NAMALWA (cell line): ENCODE results near the gene LDLRAD1.
"Not testable (repeated sequence)": the region's sequence is repeated elsewhere in the genome, so short reads cannot be mapped to it uniquely, and the experiment has no call there.

Experiments used
- DNase-seq: peaks from one replicate; pipeline ENCODE4 v3.0.0-alpha.2; 2015; ENCODE audit warnings: low spot score

LDLRAD1 gene

DNA sequence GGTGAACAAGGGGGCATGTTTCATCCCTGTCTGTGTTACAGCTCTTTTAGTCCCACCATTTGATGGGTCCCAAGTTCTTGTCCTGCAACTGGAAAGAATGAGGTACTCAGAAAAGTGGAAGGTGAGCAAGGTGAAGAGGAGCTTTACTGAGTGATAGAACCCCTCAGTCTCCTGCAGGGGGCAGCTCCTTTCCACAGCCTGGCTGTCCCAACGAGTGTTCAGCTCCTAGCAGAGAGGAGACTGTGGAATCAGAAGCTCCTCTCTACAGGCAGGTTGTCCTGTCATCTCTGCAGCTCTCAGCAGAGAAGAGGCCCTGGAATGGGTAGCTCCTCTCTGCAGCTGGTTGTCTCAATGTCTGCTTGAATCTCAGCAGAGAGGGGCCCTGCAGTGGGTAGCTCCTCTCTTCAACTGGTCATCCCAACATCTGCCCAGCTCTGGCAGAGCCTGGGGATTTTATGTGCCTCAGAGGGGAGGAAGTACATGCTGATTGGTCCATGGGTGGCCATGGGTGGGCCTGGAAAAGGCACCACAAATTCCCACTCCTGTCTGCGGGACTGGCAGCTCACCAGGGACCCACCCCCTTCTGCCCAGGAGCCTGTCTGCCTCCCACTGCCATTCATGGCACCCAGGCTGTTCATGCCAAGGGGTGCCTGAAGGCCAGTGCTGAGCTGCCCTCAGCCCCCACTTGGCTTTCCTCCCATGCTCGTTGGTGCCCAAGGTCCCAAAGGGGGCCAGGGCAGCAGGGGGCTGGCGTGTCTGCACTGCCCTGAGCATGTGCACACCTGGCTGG lies 25.7 kb downstream of the LDLRAD1 start:
- DNase-seq = no peak

DNA sequence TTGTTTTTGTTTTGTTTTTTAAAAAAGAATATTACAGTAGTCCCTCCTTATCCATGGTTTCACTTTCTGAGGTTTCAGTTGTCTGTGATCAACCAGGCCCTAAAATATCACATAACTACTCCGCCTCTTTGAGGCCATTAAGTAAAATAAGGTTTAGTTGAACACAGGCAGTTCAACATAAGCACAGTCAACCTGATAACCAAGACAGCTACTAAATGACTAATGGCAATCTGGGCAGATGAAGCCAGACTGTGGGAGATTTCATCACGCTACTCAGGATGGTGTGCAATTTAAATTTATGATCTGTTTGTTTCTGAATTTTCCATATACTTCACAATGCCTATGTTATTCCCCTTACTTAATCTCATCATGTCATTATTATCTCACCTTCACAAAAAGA lies 30.1 kb downstream of the LDLRAD1 start:
- DNase-seq = no peak

DNA sequence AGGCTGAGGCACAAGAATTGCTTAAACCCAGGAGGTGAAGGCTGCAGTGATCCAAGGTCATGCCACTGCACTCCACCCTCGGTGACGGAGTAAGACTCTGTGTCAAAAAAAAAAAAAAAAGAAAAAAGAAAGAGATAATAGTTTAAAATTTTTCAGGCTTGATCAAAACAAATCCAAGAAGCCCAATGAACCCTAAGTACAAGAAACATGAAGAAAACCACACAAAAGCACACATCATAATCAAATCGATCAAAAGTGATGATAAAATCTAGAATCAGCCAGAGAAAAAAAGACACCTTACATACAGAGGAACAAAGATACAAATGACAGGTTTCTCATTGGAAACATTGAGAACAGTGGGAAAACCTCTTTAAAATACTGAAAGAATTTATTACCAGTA lies 31.5 kb downstream of the LDLRAD1 start:
- no peak for DNase-seq

DNA sequence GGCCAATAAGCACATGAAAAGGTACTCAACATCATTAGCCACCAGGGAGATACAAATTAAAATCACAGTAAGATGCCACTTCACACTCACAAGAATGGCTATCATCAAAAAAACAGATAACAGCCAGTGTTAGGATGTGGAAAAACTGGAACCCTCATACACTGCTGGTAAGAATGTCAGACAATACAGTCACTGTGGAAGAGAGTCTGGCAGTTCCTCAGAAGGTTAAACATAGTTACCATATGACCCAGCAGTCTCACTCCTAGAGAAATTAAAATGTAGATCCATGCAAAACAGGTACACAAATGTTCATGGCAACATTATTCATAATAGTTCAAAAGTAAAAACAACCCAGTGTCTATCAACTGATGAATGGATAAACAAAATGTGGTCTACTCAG lies 33.3 kb downstream of the LDLRAD1 start:
- DNase-seq = no peak

DNA sequence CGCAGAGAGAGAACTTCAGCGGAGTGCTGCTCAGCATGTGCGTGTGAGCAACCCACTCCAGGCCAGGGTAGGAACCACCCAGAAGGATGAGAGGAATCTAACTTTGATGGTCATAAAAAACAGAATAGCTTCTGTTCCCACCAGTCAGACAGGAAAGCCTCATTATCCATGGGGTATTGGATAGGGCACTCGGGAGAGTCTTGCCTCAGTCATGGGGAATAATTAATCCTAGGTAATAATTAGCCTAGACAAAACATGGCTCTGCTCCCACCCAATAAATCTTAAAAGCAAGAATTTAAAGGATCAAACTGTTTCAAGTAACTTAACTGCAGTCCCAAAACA lies 35.3 kb downstream of the LDLRAD1 start:
- no peak for DNase-seq

DNA sequence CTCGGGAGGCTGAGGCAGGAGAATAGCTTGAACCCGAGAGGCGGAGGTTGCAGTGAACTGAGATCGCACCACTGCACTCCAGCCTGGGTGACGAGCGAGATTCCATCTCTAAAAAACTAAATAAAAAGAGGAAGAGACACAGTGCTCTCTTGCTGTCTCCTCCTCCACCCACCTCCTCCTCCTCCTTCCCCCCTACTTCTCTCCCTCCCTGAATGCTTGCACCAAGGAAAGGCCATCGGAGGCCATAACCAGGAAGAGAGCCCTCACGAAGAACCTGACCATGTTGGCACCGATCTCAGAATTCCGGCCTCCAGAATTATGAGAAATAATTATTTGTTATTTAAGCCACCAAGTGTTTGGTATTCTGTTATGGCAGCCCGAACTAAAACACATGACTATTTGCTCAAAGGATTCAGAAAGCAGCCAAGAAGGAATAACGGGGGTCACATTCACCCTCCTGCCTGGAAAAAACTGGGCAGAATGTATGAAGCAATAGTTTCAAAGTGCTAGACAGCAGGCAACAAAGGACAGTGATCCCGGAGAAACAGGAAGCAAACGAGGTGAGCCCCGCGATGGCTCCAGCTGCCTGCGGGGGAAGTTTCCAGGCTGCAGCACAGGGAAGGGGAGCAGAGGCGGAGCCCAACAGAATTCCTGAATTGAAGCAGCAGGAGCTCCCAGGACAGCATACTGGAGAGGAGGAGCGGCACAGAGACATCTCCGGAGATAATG lies 35.8 kb downstream of the LDLRAD1 start:
- DNase-seq = no peak

DNA sequence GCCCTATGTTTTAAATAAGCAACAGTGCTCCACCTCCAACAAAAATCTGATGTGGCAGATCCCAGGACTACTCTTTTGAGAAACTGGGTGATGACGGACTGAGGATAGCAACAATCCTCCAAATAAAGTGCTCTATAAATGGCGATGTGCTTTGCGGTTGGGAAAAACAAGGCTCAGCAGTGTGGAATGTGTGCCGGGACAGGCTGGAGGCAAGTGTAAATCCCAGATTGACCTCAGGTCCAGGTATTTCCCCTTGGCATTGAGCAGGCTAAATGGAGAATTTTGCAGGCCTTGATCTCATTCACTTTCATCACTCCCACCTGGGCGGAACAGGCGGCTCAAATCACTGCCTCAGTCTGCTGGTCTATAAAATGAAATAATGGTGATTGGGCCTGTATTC lies 36.8 kb downstream of the LDLRAD1 start:
- DNase-seq = no peak

DNA sequence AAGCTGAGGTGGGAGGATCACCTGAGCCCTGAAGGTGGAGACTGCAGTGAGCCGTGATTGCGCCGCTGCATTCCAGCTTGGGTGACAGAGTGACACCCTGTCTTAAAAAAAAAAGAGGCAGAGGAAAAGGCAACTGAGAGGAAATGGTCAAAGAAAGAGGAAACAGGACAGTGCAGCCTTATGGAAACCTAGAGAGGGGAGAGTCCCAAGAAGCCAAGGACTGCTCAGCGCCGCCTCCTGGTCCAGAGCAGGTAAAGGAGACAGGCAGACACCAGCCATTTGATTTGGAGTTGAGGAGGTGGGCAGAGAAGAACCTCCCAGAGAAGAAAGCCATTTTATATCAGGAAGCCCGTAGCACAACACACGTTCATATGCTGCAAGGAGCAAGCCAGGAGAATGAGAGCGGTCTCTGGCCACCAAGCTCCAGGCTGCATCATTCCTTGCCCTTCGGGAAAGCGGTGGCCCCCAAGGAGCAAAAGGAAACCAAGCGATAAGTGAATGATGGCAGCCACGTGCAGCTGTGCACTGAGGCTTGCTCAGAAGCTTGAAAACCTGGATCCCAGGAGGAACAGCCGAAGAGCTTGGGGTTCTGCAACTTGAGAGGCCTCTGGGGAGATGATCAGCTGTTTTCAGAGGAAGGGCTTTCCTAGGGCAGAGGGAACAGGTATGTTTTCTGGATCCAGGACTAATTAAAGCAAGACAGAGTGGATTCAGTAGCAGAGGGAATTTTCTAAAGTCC lies 38.1 kb downstream of the LDLRAD1 start:
- no peak for DNase-seq

DNA sequence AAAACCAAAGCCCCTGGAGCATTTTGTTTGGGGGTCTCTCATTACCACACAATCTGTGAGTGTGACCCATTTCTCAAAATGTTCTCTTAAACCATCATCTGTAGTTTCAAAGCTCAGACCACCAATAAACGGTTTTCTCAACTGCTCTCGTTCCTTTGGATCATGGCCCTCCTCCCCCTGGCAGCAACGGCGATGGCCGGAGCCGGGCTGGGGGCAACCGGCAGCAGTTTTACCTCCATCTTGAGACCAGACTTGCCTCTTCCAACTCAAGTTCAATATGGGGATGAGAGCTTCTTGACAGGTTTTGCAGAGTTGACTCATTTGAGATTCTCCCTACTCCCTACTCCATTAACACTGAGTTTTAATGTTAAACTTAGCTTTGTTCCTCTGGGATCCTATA lies 42.1 kb downstream of the LDLRAD1 start:
- no peak for DNase-seq

DNA sequence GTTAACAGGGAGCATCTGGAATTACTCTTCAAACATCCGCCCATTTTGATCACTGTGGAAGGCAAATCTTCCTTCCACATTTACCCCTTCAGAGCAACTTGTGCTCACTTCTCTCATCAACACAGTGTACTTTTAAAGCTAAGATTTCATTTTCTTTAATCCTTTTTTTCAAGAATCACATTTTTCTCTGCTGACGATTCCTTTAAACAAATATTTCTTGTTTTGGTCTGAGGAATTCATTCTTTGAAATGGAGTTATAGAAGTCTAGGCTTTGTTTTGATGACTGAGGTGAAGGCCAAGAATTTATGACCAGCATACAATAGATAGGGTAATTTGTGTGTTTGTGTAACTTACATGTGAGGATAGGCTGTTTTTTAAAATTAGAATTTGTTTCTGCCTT lies 46.3 kb downstream of the LDLRAD1 start:
- DNase-seq = no peak

DNA sequence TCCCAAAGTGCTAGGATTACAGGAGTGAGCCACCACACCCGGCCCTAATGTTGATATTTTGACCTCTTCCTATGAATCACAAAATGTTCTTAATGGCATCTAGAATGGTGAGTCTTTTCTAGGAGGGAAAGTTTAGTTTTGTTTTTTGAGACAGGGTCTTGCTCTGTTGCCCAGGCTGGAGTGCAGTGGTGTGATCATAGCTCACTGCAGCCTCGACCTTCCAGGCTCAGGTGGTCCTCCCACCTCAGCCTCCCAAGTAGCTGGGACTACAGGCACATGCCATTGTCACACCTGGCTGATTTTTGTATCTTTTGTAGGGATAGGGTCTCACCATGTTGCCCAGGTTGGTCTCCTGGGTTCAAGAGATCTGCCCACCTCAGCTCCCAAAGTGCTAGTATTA lies 48.7 kb downstream of the LDLRAD1 start:
- DNase-seq = not testable (repeated sequence)

DNA sequence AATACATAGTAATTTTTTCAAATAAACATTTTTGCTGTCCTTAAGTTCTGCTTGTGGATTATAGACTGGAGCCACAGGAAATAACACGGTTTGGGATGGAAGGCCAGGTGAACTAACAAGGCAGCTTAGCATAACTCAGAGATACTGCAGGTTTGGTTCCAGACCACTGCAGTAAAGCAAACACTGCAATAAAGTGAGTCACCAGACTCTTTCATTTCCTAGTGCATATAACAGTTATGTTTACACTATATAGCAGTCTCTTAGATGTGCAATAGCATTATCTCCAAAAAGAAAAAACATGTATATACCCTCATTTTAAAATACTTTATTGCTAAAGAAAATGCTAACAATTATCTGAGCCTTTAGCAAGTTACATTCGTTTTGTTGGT lies 49.9 kb downstream of the LDLRAD1 start:
- no peak for DNase-seq

DNA sequence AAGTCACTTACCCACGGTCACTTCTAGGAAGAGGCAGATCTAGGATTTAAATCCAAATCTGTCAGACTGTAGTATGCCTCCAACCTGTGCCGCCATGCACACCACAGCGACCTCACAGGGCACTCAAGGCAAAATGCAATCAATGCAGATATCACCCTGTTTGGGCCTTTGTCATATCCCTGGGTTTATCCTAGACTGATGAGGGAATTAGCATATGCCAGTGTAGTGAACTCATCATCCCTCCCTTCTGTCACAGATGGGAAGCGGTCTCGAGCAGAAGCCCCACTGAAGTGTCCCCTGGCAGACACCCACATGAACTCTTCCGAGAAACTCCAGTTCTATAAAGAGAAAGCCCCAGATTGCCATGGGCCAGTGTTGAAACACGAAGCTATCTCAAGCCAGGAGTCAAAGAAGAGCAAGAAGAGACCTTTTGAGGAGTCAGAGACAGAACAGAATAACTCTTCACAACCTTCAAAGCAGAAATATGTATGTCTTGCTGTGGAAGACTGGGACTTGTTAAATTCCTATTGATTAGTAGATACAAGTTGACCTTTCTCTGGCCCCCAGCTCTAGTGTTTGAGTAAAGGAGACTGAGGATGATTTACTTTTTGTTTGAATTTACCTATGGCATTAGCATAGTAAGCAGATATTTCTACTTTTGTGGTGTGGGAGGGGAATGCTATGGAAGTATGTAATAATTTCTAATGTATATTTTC lies 50.4 kb downstream of the LDLRAD1 start:
- DNase-seq = no peak

DNA sequence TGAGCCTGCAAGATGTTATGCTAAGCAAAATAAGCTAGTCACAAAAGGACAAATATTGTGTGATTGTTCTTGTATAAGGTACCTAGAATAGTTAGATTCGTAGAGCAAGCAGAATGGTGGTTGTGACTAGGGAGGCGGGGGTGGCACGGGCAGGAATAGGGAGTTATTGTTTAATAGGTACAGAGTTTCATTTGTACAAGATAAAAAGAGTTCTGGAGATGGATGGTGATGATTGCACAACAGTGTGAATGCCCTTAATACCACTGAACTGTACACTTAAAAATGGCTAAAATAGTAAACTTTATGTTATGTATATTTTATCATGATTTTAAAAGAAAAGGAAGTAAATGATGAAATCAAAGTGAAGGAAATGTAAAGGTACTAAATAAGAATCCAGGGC lies 51.2 kb downstream of the LDLRAD1 start:
- no peak for DNase-seq

DNA sequence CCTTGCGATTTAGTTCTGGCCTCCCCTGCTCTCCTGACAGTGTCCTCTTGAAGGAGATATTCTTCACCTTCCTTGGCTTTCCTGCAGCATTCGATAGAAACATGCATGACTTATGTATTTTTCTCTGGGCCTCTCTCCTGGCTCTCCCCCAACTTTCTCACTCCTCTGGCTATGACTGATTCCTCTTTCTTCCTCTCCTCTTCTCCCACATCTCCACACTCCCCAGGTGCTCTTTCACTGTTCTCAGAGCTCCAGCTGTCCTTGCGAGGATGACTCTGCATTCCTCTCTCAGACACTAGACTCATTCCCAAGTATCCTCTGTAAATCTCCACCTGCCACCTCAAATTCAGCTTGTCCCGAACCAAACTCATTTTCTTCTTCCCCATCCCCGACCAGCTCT lies 53.9 kb downstream of the LDLRAD1 start:
- no peak for DNase-seq

DNA sequence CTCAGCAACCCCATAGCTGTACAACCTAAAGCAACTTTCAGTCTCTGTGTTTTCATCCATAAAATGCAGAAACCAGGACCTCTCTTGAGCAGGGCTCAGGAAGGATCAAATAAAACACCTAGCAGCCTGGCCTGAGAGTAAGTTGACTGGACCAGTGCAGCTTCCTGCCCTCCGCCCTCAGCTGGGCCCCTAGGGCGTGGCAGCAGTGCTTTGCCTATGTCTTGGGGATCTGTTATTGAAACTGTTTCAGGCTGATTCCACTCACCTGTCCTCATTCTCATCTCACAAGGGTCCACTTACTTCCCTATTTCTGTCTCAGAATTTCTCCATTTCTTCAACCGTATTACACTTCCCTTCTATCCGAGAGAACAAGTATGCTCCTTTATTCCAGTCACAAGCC lies 54.5 kb downstream of the LDLRAD1 start:
- DNase-seq = no peak

DNA sequence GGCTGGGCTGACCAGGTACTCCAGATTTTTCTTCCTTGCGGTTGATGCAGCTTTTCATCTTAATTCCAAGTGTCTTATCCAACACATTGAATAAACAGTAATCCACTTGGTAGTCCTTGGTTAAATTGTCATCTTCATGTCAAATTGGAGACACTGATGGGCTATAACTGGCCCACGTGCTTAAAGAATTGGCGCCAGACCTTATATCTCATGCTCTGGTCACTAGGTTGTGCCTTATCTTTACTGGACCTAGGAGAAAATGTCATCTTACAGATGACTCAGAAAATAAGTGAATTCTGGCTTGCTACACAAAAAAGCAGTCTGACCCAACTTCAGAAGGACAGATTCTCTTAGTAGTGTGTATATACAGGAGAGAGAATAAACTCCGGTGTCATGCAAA lies 55.6 kb downstream of the LDLRAD1 start:
- no peak for DNase-seq

DNA sequence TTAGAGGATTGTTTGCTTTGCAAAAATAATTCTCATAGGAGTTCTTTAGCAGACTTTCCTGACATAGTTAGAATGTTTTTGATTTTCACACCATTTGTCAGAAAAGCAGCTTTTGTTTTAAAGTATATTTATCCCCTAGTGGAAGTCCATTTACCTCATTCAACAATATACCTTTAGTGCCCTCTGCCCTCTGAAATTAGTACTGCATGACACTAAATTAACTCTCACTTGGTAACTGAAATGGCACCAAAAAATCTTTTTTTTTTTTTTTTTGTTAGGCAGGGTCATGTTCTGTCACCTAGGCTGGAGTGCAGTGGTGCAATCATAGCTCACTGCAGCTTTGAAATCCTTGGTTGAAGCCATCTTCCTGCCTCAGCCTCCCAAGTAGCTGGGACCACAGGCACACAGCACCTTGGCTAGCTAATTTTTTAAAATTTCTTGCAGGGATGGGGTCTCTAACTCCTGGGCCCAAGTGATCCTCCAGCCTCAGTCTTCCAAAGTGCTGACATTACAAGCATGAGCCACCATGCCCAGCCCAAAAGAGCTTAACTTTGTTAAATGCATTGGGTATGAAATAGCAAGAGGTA lies 58.2 kb downstream of the LDLRAD1 start:
- peak; percentile 75 for DNase-seq
